G401 (cell line): ENCODE measurements around the gene KRTAP10-3. TPM values are rescaled to one million over a fixed set of nuclear protein-coding genes. Genes with fewer than 3 reads are reported as not detected.
A peak's percentile ranks its signal among the peaks of the same experiment; 100 is the strongest.
"Not testable (repeated sequence)": the region's sequence is repeated elsewhere in the genome, so short reads cannot be mapped to it uniquely, and the experiment has no call there.

Experiments used
- DNase-seq: peaks from one replicate; pipeline ENCODE4 v3.0.0-alpha.2; 2015; ENCODE audit warnings: low spot score
- in situ Hi-C: cut with HindIII; loops from 2 replicates; pipeline ENCODE4 v1.10.0; 2016; ENCODE audit warnings: low sequenced_read_pairs, mixed read lengths
- total RNA-seq: library from RNA; depleted of rRNA; stranded (reverse); fragments of >200 nt; shearing (Covaris generic); gene quantifications from 2 replicates; pipeline ENCODE4 v1.2.3, GENCODE V29; 2014

KRTAP10-3 gene
- total RNA-seq, 1 experiment from 2014 or later = not detected

- in situ Hi-C loops = not testable (repeated sequence)
- peak; percentile 38 for DNase-seq
Observed at GRCh38 chr21:44590897-44591800, 32.6 kb upstream of the KRTAP10-3 start.

GRCh38 chr21:44590311-44590721, 31.7 kb upstream of the KRTAP10-3 start:
- no peak for DNase-seq
- in situ Hi-C loops = no loop called here

- DNase-seq = no peak
- in situ Hi-C loops = no loop called here
Observed at GRCh38 chr21:44589586-44590305, 31.2 kb upstream of the KRTAP10-3 start.

GRCh38 chr21:44589094-44589493, 30.5 kb upstream of the KRTAP10-3 start:
- in situ Hi-C loops = no loop called here
- DNase-seq = no peak

GRCh38 chr21:44585892-44586291, 27.3 kb upstream of the KRTAP10-3 start:
- in situ Hi-C loops = no loop called here
- no peak for DNase-seq

- DNase-seq = no peak
- in situ Hi-C loops = no loop called here
Observed at GRCh38 chr21:44583800-44584147, 25.2 kb upstream of the KRTAP10-3 start.

GRCh38 chr21:44583089-44583799, 24.6 kb upstream of the KRTAP10-3 start:
- DNase-seq = no peak
- in situ Hi-C loops = no loop called here

GRCh38 chr21:44582055-44582454, 23.5 kb upstream of the KRTAP10-3 start:
- in situ Hi-C loops = no loop called here
- no peak for DNase-seq

- in situ Hi-C loops = no loop called here
- DNase-seq = no peak
Observed at GRCh38 chr21:44581158-44581557, 22.6 kb upstream of the KRTAP10-3 start.

- DNase-seq, in situ Hi-C loops: not testable (repeated sequence)
Observed at GRCh38 chr21:44580231-44580821, 21.7 kb upstream of the KRTAP10-3 start, which contains the start of gene KRTAP10-5. KRTAP10-5 (minus strand) TSS chr21:44580604; CDS start chr21:44580578, 26 bp downstream.

- DNase-seq = peak; percentile 36
- in situ Hi-C loops = no loop called here
Observed at GRCh38 chr21:44579833-44580144, 21.2 kb upstream of the KRTAP10-3 start.

GRCh38 chr21:44579056-44579832, 20.6 kb upstream of the KRTAP10-3 start:
- DNase-seq = no peak
- in situ Hi-C loops = no loop called here

GRCh38 chr21:44578371-44579055, 19.9 kb upstream of the KRTAP10-3 start:
- in situ Hi-C loops = no loop called here
- no peak for DNase-seq

GRCh38 chr21:44576025-44576420, 17.4 kb upstream of the KRTAP10-3 start:
- in situ Hi-C loops = no loop called here
- no peak for DNase-seq

GRCh38 chr21:44575307-44576024, 16.9 kb upstream of the KRTAP10-3 start:
- no peak for DNase-seq
- in situ Hi-C loops = no loop called here

- in situ Hi-C loops = no loop called here
- peak; percentile 4 for DNase-seq
Observed at GRCh38 chr21:44574457-44575306, 16.1 kb upstream of the KRTAP10-3 start.
